ENCODE results near the gene GPC3.

DNA sequence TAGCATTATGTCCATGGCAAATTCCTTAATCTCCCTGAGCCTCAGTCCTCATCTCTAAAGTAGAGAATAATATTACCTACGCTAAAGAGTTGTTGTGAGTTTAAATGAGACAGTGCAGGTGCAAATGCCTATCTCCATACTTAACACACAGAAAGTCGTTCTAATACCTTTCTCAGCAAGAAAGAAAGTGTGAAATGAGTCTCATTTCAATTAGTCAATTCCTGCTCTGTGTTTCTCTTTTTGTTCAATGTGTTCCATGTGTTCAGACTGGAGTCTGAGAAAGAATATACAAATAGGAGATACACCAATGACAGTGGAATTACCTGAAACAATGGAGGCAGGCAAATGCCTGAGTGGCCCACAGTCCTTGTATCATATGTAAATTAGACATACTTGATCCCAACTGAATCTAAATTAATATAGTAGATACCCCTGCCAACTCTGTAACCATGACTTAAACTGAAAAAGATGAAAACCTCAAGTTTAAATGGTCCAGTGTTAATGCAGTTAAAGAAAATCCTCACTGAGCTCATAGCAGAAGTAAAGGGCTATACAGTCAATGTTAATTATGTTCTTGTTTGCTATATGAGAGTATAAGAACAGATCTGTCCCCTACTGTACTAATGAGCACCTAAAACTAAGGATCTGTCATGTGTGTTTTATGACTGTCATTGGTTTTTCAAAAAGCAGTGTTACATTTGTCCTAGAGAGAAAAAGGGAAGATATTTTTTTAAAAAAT, 68.2 kb downstream of the GPC3 start:
- TF ChIP-seq, protein P1, sequence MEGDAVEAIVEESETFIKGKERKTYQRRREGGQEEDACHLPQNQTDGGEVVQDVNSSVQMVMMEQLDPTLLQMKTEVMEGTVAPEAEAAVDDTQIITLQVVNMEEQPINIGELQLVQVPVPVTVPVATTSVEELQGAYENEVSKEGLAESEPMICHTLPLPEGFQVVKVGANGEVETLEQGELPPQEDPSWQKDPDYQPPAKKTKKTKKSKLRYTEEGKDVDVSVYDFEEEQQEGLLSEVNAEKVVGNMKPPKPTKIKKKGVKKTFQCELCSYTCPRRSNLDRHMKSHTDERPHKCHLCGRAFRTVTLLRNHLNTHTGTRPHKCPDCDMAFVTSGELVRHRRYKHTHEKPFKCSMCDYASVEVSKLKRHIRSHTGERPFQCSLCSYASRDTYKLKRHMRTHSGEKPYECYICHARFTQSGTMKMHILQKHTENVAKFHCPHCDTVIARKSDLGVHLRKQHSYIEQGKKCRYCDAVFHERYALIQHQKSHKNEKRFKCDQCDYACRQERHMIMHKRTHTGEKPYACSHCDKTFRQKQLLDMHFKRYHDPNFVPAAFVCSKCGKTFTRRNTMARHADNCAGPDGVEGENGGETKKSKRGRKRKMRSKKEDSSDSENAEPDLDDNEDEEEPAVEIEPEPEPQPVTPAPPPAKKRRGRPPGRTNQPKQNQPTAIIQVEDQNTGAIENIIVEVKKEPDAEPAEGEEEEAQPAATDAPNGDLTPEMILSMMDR (conservative IDR thresholded peaks at IDR 0.05; ENCODE audit: low read depth, low read length) = no peak
- TF ChIP-seq POLR2A (IDR thresholded peaks at IDR 0.05; ENCODE audit: low read depth, low read length) = no peak

Measured in IMR-90 (cell line).